GM23338 (cell line): ENCODE data around the gene FOXA1. TPM values are rescaled to one million over a fixed set of nuclear protein-coding genes. Genes with fewer than 3 reads are reported as not detected.

ENCODE experiments used
- ATAC-seq: fragments of 200-7000 bp; cut with Tn5 transposase; 3 replicates; pipeline ENCODE4 v1.9.1; 2020
- DNase-seq: peaks from one replicate; pipeline ENCODE4 v3.0.0-alpha.2; 2015; ENCODE audit warnings: low spot score
- H2AFZ ChIP-seq: fragments of 200-600 bp; sonication (generic); 2 replicates; pipeline ENCODE4 v1.8.0; 2016; ENCODE audit warnings: antibody characterized with exemption, mild to moderate bottlenecking, moderate library complexity
- H3F3A ChIP-seq: fragments of 200-600 bp; sonication (generic); replicated peaks from 2 replicates; pipeline ENCODE4 v1.8.0; 2017; ENCODE audit warnings: antibody characterized with exemption, mixed run types, low read depth
- H3K27ac ChIP-seq: fragments of 200-600 bp; sonication (generic); 2 replicates; pipeline ENCODE4 v1.6.1; 2016; ENCODE audit warnings: low read depth
- H3K27me3 ChIP-seq: fragments of 200-600 bp; sonication (generic); 2 replicates; pipeline ENCODE4 v1.8.0; 2016; ENCODE audit warnings: mild to moderate bottlenecking, mixed run types, moderate library complexity; ENCODE audit not compliant: insufficient read depth
- H3K36me3 ChIP-seq: fragments of 200-600 bp; sonication (generic); 2 replicates; pipeline ENCODE4 v1.8.0; 2016; ENCODE audit warnings: mild to moderate bottlenecking; ENCODE audit not compliant: insufficient read depth
- H3K4me1 ChIP-seq: fragments of 200-600 bp; sonication (generic); 2 replicates; pipeline ENCODE4 v1.8.0; 2016; ENCODE audit warnings: mild to moderate bottlenecking, moderate library complexity; ENCODE audit not compliant: insufficient read depth
- H3K4me2 ChIP-seq: fragments of 200-600 bp; sonication (generic); 2 replicates; pipeline ENCODE4 v1.7.1; 2017; ENCODE audit warnings: mixed run types
- H3K4me3 ChIP-seq: fragments of 200-600 bp; sonication (generic); 2 replicates; pipeline ENCODE4 v1.6.1; 2016; ENCODE audit warnings: mixed run types
- H3K79me2 ChIP-seq: fragments of 200-600 bp; sonication (generic); replicated peaks from 2 replicates; pipeline ENCODE4 v1.8.0; 2017; ENCODE audit warnings: mild to moderate bottlenecking; ENCODE audit not compliant: insufficient read depth
- H3K9me2 ChIP-seq: fragments of 200-600 bp; sonication (generic); 2 replicates; pipeline ENCODE4 v1.8.0; 2017; ENCODE audit not compliant: insufficient read depth
- H4K20me1 ChIP-seq: fragments of 200-600 bp; sonication (generic); replicated peaks from 2 replicates; pipeline ENCODE4 v1.8.0; 2017; ENCODE audit warnings: mild to moderate bottlenecking; ENCODE audit not compliant: insufficient read depth
- H3K27ac Mint-ChIP-seq: 2 replicates; pipeline ENCODE4 v1.8.0; 2020; ENCODE audit warnings: inconsistent platforms, mild to moderate bottlenecking, moderate library complexity, mixed read lengths
- H3K27me3 Mint-ChIP-seq: 3 replicates; pipeline ENCODE4 v1.8.0; 2022; ENCODE audit warnings: low read depth, mild to moderate bottlenecking, moderate library complexity, mixed read lengths, inconsistent platforms; ENCODE audit not compliant: insufficient read depth, poor library complexity
- H3K36me3 Mint-ChIP-seq: 3 replicates; pipeline ENCODE4 v1.8.0; 2021; ENCODE audit warnings: low read depth, mild to moderate bottlenecking, inconsistent platforms, moderate library complexity, mixed read lengths
- H3K4me1 Mint-ChIP-seq: 3 replicates; pipeline ENCODE4 v1.8.0; 2020; ENCODE audit warnings: mild to moderate bottlenecking, inconsistent platforms, mixed read lengths
- H3K4me3 Mint-ChIP-seq: 3 replicates; pipeline ENCODE4 v1.8.0; 2021; ENCODE audit warnings: moderate library complexity, mild to moderate bottlenecking, inconsistent platforms, mixed read lengths
- H3K9me3 Mint-ChIP-seq: 3 replicates; pipeline ENCODE4 v1.8.0; 2020; ENCODE audit warnings: moderate library complexity, mild to moderate bottlenecking, inconsistent platforms, mixed read lengths
- CREB1 ChIP-seq: fragments of 250-450 bp; sonication (Bioruptor Pico); IDR thresholded peaks from 2 replicates; pipeline ENCODE4 v1.5.0; 2020; ENCODE audit warnings: low read depth, mild to moderate bottlenecking, moderate library complexity
- EZH2 ChIP-seq: fragments of 200-600 bp; sonication (generic); IDR thresholded peaks from one replicate; pipeline ENCODE4 v1.8.0; 2017; ENCODE audit warnings: antibody characterized with exemption, mild to moderate bottlenecking, low read depth; ENCODE audit not compliant: unreplicated experiment
- EZH2phosphoT487 ChIP-seq: fragments of 200-600 bp; sonication (generic); IDR thresholded peaks from one replicate; pipeline ENCODE4 v1.8.1; 2018; ENCODE audit warnings: antibody characterized with exemption; ENCODE audit not compliant: unreplicated experiment
- JUNB ChIP-seq: IDR thresholded peaks from one replicate; pipeline ENCODE4 v1.6.1; 2016; ENCODE audit warnings: antibody characterized with exemption; ENCODE audit not compliant: unreplicated experiment
- NANOG ChIP-seq: IDR thresholded peaks from 2 replicates; pipeline ENCODE4 v1.6.1; 2016; ENCODE audit warnings: antibody characterized with exemption, borderline replicate concordance
- POLR2AphosphoS5 ChIP-seq: IDR thresholded peaks from 2 replicates; pipeline ENCODE4 v1.6.1; 2016; ENCODE audit warnings: antibody characterized with exemption, low read depth
- ZNF331 ChIP-seq: fragments of 250-450 bp; sonication (Bioruptor Pico); IDR thresholded peaks from 2 replicates; pipeline ENCODE4 v1.5.0; 2020; ENCODE audit warnings: low read depth, mild to moderate bottlenecking, moderate library complexity
- polyA plus RNA-seq: library from polyadenylated mRNA; unstranded; fragments of >200 nt; fragmentation: Nextera tagmentation; extraction: Ambion mirVana; gene quantifications from 2 replicates; pipeline ENCODE4 v1.2.1, GENCODE V29; 2016
- total RNA-seq: library from RNA; depleted of rRNA; stranded (reverse); fragments of >200 nt; shearing (Covaris generic); gene quantifications from 2 replicates; pipeline ENCODE4 v1.2.3, GENCODE V29; 2014
- TF ChIP-seq, protein P1 (sequence below): IDR thresholded peaks from one replicate; pipeline ENCODE4 v1.6.1; 2018; ENCODE audit warnings: antibody characterized with exemption; ENCODE audit not compliant: unreplicated experiment
- TF ChIP-seq, protein P2 (sequence below): fragments of 250-450 bp; sonication (Bioruptor Pico); IDR thresholded peaks from 2 replicates; pipeline ENCODE4 v1.5.0; 2020; ENCODE audit warnings: mild to moderate bottlenecking, moderate library complexity

The FOXA1 gene
- total and polyA plus RNA-seq, 2 experiments from 2014 or later: not detected

DNA sequence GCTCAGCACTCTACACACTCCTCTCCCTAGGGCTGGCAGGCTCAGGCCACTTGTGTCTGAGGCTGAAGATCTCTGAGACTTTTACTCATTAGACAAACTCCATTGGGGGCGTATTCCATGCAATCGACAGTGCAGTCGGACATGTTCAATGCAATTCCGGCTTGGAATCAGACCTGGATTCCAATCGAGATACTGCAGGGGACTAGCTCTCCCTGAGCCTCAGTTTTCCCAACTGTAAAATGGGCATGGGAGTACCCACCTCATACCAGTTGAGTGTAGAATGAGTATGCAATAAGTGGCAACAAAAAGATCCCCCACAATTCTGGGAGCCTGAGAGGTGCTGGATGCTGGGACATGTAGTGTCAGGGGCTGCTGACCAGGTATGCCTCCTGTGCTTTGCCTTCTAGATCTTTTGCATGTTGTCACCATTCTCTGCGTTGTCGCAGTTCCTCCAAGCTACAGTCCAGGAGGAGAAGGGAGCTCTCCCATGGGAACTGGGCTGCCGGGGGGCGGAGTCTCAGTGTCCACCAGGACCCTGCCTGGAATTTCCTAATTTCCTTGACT lies 8.7 kb upstream of the FOXA1 start (continued):
- TF ChIP-seq, protein P1, sequence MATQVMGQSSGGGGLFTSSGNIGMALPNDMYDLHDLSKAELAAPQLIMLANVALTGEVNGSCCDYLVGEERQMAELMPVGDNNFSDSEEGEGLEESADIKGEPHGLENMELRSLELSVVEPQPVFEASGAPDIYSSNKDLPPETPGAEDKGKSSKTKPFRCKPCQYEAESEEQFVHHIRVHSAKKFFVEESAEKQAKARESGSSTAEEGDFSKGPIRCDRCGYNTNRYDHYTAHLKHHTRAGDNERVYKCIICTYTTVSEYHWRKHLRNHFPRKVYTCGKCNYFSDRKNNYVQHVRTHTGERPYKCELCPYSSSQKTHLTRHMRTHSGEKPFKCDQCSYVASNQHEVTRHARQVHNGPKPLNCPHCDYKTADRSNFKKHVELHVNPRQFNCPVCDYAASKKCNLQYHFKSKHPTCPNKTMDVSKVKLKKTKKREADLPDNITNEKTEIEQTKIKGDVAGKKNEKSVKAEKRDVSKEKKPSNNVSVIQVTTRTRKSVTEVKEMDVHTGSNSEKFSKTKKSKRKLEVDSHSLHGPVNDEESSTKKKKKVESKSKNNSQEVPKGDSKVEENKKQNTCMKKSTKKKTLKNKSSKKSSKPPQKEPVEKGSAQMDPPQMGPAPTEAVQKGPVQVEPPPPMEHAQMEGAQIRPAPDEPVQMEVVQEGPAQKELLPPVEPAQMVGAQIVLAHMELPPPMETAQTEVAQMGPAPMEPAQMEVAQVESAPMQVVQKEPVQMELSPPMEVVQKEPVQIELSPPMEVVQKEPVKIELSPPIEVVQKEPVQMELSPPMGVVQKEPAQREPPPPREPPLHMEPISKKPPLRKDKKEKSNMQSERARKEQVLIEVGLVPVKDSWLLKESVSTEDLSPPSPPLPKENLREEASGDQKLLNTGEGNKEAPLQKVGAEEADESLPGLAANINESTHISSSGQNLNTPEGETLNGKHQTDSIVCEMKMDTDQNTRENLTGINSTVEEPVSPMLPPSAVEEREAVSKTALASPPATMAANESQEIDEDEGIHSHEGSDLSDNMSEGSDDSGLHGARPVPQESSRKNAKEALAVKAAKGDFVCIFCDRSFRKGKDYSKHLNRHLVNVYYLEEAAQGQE: no peak
- TF ChIP-seq POLR2AphosphoS5 (no peak), NANOG (no peak)

DNA sequence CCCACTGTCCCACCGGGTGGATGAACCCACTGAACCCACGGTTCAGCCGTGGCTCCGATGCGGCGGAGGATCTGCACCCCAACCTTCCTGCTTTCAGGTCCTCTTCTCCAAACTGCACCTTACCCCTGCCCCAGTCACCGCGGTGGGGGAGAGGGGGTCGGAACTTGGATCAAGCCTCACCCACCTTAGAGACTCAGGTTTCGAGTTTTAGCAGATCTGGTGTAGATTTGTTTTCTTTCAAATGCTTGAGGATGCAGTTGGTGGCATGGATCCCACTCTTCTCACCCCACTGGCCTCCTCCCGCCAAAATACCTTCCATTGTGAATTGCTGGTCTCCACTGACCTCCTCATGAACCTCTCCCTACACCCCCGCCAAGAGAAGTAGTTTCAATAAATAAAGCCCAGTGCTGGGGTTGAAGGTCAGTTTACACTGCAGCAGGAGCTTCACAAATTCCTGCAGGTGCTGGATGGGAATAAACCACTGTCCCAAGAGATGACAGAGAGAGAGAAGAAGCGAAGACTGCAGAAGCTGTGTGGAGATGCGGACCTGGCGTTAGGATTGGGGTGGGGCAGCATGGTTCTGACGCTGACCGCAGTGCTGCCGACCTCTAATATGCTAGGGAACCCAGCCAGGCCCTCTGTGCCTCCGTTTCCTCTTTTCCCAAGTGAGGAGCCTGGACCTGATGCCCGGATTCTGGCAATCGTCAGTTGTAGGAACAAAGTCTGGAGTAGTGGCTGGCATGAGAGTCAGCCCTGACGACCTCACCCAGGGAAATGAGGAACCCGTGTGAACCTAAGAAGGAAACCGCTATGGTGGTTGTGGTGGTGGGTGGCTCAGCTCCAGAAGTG lies 7.8 kb upstream of the FOXA1 start:
- H3K27me3 ChIP-seq: peaks cover 100% of the 10 kb centered on the region
- H3K9me2 ChIP-seq: no peaks in the 10 kb centered on the region
- H3K4me1 ChIP-seq: peaks cover 24% of the 10 kb centered on the region
- no peak overlapping the region for H3K27ac ChIP-seq
- Mint-ChIP-seq H3K4me1 (peaks cover 24% of the 10 kb centered on the region), H3K27me3 (peaks cover 78% of the 10 kb centered on the region), H3K9me3 (0 out of 3 replicates have a peak, but pooled peaks cover 3% of the 10 kb centered on the region), H3K27ac (no peak overlapping the region), H3K4me3 (no peak overlapping the region), H3K36me3 (no peaks in the 10 kb centered on the region; the same call in 2 of the 3 replicates)
- peaks cover 19% of the 10 kb centered on the region for H4K20me1 ChIP-seq
- no peak overlapping the region for H3K4me3 ChIP-seq
- H2AFZ ChIP-seq: no peak overlapping the region
- H3K36me3 ChIP-seq: no peaks in the 10 kb centered on the region
- no peak for DNase-seq
- no peaks in the 10 kb centered on the region for H3K79me2 ChIP-seq
- ATAC-seq: no peak
- peaks cover 20% of the 10 kb centered on the region for H3F3A ChIP-seq
- no peak overlapping the region for H3K4me2 ChIP-seq
- TF ChIP-seq EZH2 (no peak), ZNF331 (no peak), EZH2phosphoT487 (no peak), JUNB (no peak), CREB1 (CRISPR knock-in tag) (no peak)
- TF ChIP-seq, protein P2, sequence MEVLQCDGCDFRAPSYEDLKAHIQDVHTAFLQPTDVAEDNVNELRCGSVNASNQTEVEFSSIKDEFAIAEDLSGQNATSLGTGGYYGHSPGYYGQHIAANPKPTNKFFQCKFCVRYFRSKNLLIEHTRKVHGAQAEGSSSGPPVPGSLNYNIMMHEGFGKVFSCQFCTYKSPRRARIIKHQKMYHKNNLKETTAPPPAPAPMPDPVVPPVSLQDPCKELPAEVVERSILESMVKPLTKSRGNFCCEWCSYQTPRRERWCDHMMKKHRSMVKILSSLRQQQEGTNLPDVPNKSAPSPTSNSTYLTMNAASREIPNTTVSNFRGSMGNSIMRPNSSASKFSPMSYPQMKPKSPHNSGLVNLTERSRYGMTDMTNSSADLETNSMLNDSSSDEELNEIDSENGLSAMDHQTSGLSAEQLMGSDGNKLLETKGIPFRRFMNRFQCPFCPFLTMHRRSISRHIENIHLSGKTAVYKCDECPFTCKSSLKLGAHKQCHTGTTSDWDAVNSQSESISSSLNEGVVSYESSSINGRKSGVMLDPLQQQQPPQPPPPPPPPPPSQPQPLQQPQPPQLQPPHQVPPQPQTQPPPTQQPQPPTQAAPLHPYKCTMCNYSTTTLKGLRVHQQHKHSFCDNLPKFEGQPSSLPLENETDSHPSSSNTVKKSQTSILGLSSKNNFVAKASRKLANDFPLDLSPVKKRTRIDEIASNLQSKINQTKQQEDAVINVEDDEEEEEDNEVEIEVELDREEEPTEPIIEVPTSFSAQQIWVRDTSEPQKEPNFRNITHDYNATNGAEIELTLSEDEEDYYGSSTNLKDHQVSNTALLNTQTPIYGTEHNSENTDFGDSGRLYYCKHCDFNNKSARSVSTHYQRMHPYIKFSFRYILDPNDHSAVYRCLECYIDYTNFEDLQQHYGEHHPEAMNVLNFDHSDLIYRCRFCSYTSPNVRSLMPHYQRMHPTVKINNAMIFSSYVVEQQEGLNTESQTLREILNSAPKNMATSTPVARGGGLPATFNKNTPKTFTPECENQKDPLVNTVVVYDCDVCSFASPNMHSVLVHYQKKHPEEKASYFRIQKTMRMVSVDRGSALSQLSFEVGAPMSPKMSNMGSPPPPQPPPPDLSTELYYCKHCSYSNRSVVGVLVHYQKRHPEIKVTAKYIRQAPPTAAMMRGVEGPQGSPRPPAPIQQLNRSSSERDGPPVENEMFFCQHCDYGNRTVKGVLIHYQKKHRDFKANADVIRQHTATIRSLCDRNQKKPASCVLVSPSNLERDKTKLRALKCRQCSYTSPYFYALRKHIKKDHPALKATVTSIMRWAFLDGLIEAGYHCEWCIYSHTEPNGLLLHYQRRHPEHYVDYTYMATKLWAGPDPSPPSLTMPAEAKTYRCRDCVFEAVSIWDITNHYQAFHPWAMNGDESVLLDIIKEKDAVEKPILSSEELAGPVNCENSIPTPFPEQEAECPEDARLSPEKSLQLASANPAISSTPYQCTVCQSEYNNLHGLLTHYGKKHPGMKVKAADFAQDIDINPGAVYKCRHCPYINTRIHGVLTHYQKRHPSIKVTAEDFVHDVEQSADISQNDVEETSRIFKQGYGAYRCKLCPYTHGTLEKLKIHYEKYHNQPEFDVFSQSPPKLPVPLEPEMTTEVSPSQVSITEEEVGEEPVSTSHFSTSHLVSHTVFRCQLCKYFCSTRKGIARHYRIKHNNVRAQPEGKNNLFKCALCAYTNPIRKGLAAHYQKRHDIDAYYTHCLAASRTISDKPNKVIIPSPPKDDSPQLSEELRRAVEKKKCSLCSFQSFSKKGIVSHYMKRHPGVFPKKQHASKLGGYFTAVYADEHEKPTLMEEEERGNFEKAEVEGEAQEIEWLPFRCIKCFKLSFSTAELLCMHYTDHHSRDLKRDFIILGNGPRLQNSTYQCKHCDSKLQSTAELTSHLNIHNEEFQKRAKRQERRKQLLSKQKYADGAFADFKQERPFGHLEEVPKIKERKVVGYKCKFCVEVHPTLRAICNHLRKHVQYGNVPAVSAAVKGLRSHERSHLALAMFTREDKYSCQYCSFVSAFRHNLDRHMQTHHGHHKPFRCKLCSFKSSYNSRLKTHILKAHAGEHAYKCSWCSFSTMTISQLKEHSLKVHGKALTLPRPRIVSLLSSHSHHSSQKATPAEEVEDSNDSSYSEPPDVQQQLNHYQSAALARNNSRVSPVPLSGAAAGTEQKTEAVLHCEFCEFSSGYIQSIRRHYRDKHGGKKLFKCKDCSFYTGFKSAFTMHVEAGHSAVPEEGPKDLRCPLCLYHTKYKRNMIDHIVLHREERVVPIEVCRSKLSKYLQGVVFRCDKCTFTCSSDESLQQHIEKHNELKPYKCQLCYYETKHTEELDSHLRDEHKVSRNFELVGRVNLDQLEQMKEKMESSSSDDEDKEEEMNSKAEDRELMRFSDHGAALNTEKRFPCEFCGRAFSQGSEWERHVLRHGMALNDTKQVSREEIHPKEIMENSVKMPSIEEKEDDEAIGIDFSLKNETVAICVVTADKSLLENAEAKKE (CRISPR knock-in tag): no peak
- TF ChIP-seq, protein P1: no peak
